GM12878 (cell line): Measurements from ENCODE around the gene DAGLA. TPM values are rescaled to one million over a fixed set of nuclear protein-coding genes. Genes with fewer than 3 reads are reported as not detected.

ENCODE experiments used
- ATAC-seq: fragments of 200-7000 bp; cut with Tn5 transposase; 3 replicates; pipeline ENCODE4 v1.9.1; 2020; ENCODE audit warnings: mild to moderate bottlenecking, moderate library complexity
- BruUV-seq: library from RNA; stranded (reverse); fragments of 400-500 nt; replicated peaks from 2 replicates; lab custom pipeline; 2021; lab: Mats Ljungman, UMichigan
- CTCF ChIA-PET: fragments of 300-600 bp; sonication (Branson Sonifier 250); formaldehyde crosslinking; extraction: SDS; loops from one replicate; lab custom pipeline; 2021; ENCODE audit warnings: inconsistent platforms; lab: Yijun Ruan, JAX
- POLR2A ChIA-PET: fragments of 350-600 bp; formaldehyde crosslinking; extraction: SDS; loops from one replicate; lab custom pipeline; 2021; ENCODE audit warnings: inconsistent platforms; lab: Charles Lee
- RAD21 ChIA-PET: fragments of 300-600 bp; sonication (Branson Sonifier 250); formaldehyde crosslinking; loops from one replicate; lab custom pipeline; 2023; ENCODE audit warnings: antibody characterized with exemption; ENCODE audit not compliant: unreplicated experiment; lab: Charles Lee
- SMC1A ChIA-PET: fragments of 300-600 bp; sonication (Branson Sonifier 250); formaldehyde crosslinking; loops from one replicate; lab custom pipeline; 2023; ENCODE audit not compliant: unreplicated experiment, uncharacterized antibody; lab: Charles Lee
- DNase-seq: peaks from one replicate; pipeline ENCODE4 v3.0.0-alpha.2; 2011; ENCODE audit warnings: low read depth, low spot score
- FAIRE-seq: peaks from 3 replicates; lab custom pipeline; 2011; peaks lifted over from hg19 to GRCh38; lab: Jason Lieb, UNC
- H2AFZ ChIP-seq: 2 replicates; pipeline ENCODE4 v1.6.0; 2011; ENCODE audit warnings: low read depth, low read length, control low read depth; ENCODE audit not compliant: control insufficient read depth
- H3K27ac ChIP-seq: 2 replicates; pipeline ENCODE4 v1.5.1; 2011; ENCODE audit warnings: control low read depth; ENCODE audit not compliant: control insufficient read depth, insufficient read depth
- H3K27me3 ChIP-seq, 2 experiments: replicated peaks in 1 of 2; 2 replicates each; pipeline versions ENCODE4 v1.6.0 to v1.6.1; 2011; ENCODE audit warnings: low read length in 1 of 2; ENCODE audit not compliant: control insufficient read depth in 2 of 2, insufficient read depth in 2 of 2
- H3K36me3 ChIP-seq, 2 experiments: 2 replicates each; pipeline ENCODE4 v1.5.1; 2011; ENCODE audit warnings: low read length in 1 of 2; ENCODE audit not compliant: control insufficient read depth in 2 of 2, insufficient read depth in 2 of 2
- H3K4me1 ChIP-seq: 2 replicates; pipeline ENCODE4 v1.6.1; 2011; ENCODE audit warnings: mild to moderate bottlenecking, low read length, moderate library complexity, mixed read lengths; ENCODE audit not compliant: control insufficient read depth, insufficient read depth
- H3K4me2 ChIP-seq: 2 replicates; pipeline ENCODE4 v1.6.0; 2011; ENCODE audit warnings: control low read depth; ENCODE audit not compliant: control insufficient read depth, insufficient read depth
- H3K4me3 ChIP-seq: fragments of 200-600 bp; sonication (generic); 2 replicates; pipeline ENCODE4 v1.5.1; 2016
- H3K79me2 ChIP-seq: 2 replicates; pipeline ENCODE4 v1.6.0; 2011; ENCODE audit warnings: low read length; ENCODE audit not compliant: control insufficient read depth, insufficient read depth
- H3K9ac ChIP-seq: 2 replicates; pipeline ENCODE4 v1.8.0; 2011; ENCODE audit warnings: low read length, control low read depth, mixed read lengths; ENCODE audit not compliant: control insufficient read depth, insufficient read depth
- H3K9me3 ChIP-seq: replicated peaks from 3 replicates; pipeline ENCODE4 v1.5.1; 2011; ENCODE audit warnings: mild to moderate bottlenecking, low read length; ENCODE audit not compliant: control insufficient read depth, insufficient read depth
- H4K20me1 ChIP-seq: 2 replicates; pipeline ENCODE4 v1.6.0; 2011; ENCODE audit not compliant: control insufficient read depth, insufficient read depth
- BHLHE40 ChIP-seq, 2 experiments: fragments of 450-650 bp in 1 of 2; IDR thresholded peaks; 2 replicates each; pipeline ENCODE4 v1.6.1; 2011 to 2017; ENCODE audit warnings: low read depth in 2 of 2, borderline replicate concordance in 1 of 2, improper control_type of control experiment in 1 of 2, low read length in 1 of 2, mild to moderate bottlenecking in 1 of 2
- DPF2 ChIP-seq: fragments of 450-650 bp; IDR thresholded peaks from 2 replicates; pipeline ENCODE4 v1.6.1; 2017; ENCODE audit warnings: mild to moderate bottlenecking
- EP300 ChIP-seq, 2 experiments: fragments of 150-350 bp in 1 of 2; IDR thresholded peaks; 2 replicates each; pipeline ENCODE4 v1.6.1; 2011 to 2012; ENCODE audit warnings: low read depth in 2 of 2, low read length in 2 of 2, borderline replicate concordance in 1 of 2, improper control_type of control experiment in 1 of 2, inconsistent platforms in 1 of 2; ENCODE audit not compliant: control insufficient read depth in 1 of 2
- MTA2 ChIP-seq: fragments of 450-650 bp; IDR thresholded peaks from 2 replicates; pipeline ENCODE4 v1.6.1; 2016; ENCODE audit warnings: low read depth, mild to moderate bottlenecking, moderate library complexity
- PAX5 ChIP-seq: IDR thresholded peaks from 2 replicates; pipeline ENCODE4 v1.6.1; 2011; ENCODE audit warnings: low read depth, low read length, borderline replicate concordance
- RB1 ChIP-seq: fragments of 450-650 bp; formaldehyde crosslinking; IDR thresholded peaks from 2 replicates; pipeline ENCODE4 v1.6.1; 2017; ENCODE audit warnings: mild to moderate bottlenecking, borderline replicate concordance
- RUNX3 ChIP-seq: IDR thresholded peaks from 2 replicates; pipeline ENCODE4 v1.6.1; 2012; ENCODE audit warnings: low read length, inconsistent platforms
- WGBS: methylation state at CpG from one replicate; pipeline ENCODE4 v1.1.6; 2016; ENCODE audit warnings: low lambda C conversion rate; ENCODE audit not compliant: insufficient replicate concordance, insufficient coverage; ENCODE audit errors: missing lambda C conversion rate; 5-methylcytosine and 5-hydroxymethylcytosine counted together
- in situ Hi-C: fragments of 300-500 bp; cut with MboI; formaldehyde crosslinking; loops from 9 replicates; pipeline ENCODE4 v1.14.3; 2018; ENCODE audit warnings: mixed read lengths
- intact Hi-C: fragments of 100-400 bp; cut with micrococcal nuclease; formaldehyde crosslinking; loops from one replicate; pipeline ENCODE4 v1.14.2; 2022; ENCODE audit not compliant: unreplicated experiment
- polyA plus RNA-seq, 11 experiments: library from polyadenylated mRNA; depleted of rRNA in 4 of 11; unstranded in 6 of 11; stranded (reverse) in 5 of 11; fragments of >200 nt; fragmentation: Nextera tagmentation in 4 of 11; fragmentation: Illumina TruSeq in 1 of 11; extraction: Ambion mirVana in 4 of 11; extraction: Trizol in 1 of 11; gene quantifications; 1 replicate in 1 of 11; 2 replicates in 10 of 11; pipeline versions ENCODE4 v1.2.1 to v1.2.3, GENCODE V29; 2011 to 2016; ENCODE audit warnings: inconsistent platforms in 2 of 11, missing spikeins in 2 of 11, low read depth in 1 of 11
- total RNA-seq, 4 experiments: library from RNA; depleted of rRNA in 3 of 4; stranded (reverse); fragments of >200 nt in 3 of 4; fragmentation: Illumina TruSeq in 1 of 4; extraction: Trizol in 1 of 4; gene quantifications; 2 replicates each; pipeline versions ENCODE4 v1.2.1 to v1.2.3, GENCODE V29; 2013 to 2021
- TF ChIP-seq, protein P1 (sequence below), 3 experiments: IDR thresholded peaks in 2 of 3; conservative IDR thresholded peaks in 1 of 3; 2 replicates each; pipeline ENCODE4 v1.5.1; 2011; ENCODE audit warnings: low read depth in 3 of 3, low read length in 3 of 3, mild to moderate bottlenecking in 3 of 3, control low read depth in 2 of 3, moderate library complexity in 2 of 3, inconsistent platforms in 1 of 3, mixed read lengths in 1 of 3; ENCODE audit not compliant: control insufficient read depth in 2 of 3, insufficient read depth in 1 of 3; ENCODE audit errors: extremely low read depth in 1 of 3
- TF ChIP-seq, protein P2 (sequence below): fragments of 450-650 bp; IDR thresholded peaks from 2 replicates; pipeline ENCODE4 v1.6.1; 2017; ENCODE audit warnings: low read depth, mild to moderate bottlenecking, moderate library complexity

The DAGLA gene
- total and polyA plus RNA-seq, 10 of the 15 experiments (the other 5 are each of a cell fraction or from before 2014, with no cell fraction given): 0.05 TPM; not detected in 9

DNA sequence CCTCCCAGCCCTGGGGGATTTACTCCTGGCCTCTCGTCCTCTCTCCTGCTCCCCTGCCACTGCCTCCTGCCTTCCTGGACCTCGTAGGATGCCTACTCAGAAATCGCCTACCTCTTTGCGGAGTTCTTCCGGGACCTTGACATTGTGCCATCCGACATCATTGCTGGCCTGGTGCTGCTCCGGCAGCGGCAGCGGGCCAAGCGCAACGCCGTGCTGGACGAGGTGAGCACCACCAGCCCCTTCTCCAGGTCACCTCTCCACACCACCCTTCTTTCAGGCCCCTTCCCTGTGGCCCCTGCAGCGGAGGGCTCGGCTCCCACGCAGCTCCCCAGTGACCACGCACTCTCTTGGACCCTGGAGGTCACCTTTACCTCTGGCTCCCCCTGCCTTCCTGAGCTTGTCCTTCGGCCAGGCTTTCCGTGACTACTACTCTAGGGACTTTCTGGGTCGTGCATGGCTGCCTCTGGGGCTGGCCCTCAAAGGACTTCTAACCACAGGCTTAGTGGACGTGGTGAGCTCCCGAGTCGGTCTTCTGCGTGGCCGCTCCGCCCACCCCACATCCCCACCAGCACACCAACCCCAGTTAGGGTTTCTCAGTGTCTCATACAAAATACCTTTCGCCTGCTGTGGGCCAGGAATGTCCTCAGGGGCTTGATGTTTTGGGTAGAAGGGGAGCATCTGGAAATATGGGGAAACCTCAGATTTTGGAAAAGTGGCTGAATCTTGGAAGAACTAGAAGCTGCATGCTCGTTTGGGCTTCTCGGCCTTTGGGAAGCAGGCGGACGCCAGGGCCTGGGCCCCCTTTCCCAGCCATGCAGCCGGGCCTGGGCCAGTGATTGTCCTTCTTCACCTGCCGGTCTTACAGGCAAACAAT is 48.1 kb downstream of the DAGLA start:
- ChIA-PET POLR2A (no interaction called here), SMC1A (no interaction called here), CTCF (interaction anchor here (0.8 to 1.1 kb wide), 3 partner anchors 9 to 250 kb away, joined by 3 to 4 read pairs (median 4); no protein-coding TSS in a partner anchor), RAD21 (interaction anchor here (0.8 kb wide), 1 partner anchor 49 kb away, joined by 3 read pairs; no protein-coding TSS in a partner anchor)
- BruUV-seq: no TSS peak
- TF ChIP-seq MTA2 (0 out of 2 replicates have a peak, but pooled peaks have one; percentile 18), DPF2 (no peak), PAX5 (peak; percentile 96), RUNX3 (peak; percentile 41), EP300 (IDR thresholded peaks at IDR 0.05; ENCODE audit: borderline replicate concordance in 1 of 2, control insufficient read depth in 1 of 2, low read depth in 2 of 2, low read length in 2 of 2) (peak in 1 of 2 experiments; percentile 23; a peak in 1 of 4 replicates), BHLHE40 (IDR thresholded peaks at IDR 0.05; ENCODE audit: borderline replicate concordance in 1 of 2, low read depth in 2 of 2, low read length in 1 of 2) (no peak), RB1 (no peak)
- TF ChIP-seq, protein P1, sequence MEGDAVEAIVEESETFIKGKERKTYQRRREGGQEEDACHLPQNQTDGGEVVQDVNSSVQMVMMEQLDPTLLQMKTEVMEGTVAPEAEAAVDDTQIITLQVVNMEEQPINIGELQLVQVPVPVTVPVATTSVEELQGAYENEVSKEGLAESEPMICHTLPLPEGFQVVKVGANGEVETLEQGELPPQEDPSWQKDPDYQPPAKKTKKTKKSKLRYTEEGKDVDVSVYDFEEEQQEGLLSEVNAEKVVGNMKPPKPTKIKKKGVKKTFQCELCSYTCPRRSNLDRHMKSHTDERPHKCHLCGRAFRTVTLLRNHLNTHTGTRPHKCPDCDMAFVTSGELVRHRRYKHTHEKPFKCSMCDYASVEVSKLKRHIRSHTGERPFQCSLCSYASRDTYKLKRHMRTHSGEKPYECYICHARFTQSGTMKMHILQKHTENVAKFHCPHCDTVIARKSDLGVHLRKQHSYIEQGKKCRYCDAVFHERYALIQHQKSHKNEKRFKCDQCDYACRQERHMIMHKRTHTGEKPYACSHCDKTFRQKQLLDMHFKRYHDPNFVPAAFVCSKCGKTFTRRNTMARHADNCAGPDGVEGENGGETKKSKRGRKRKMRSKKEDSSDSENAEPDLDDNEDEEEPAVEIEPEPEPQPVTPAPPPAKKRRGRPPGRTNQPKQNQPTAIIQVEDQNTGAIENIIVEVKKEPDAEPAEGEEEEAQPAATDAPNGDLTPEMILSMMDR (IDR thresholded peaks at IDR 0.05 in 2 of 3, conservative IDR thresholded peaks at IDR 0.05 in 1 of 3; ENCODE audit: control insufficient read depth in 2 of 3, extremely low read depth in 1 of 3, insufficient read depth in 1 of 3, low read depth in 3 of 3, low read length in 3 of 3): peak in 1 of 3 experiments; percentile 29; a peak in 1 of 6 replicates
- TF ChIP-seq, protein P2, sequence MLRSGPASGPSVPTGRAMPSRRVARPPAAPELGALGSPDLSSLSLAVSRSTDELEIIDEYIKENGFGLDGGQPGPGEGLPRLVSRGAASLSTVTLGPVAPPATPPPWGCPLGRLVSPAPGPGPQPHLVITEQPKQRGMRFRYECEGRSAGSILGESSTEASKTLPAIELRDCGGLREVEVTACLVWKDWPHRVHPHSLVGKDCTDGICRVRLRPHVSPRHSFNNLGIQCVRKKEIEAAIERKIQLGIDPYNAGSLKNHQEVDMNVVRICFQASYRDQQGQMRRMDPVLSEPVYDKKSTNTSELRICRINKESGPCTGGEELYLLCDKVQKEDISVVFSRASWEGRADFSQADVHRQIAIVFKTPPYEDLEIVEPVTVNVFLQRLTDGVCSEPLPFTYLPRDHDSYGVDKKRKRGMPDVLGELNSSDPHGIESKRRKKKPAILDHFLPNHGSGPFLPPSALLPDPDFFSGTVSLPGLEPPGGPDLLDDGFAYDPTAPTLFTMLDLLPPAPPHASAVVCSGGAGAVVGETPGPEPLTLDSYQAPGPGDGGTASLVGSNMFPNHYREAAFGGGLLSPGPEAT: peak; percentile 57; the same call in 1 of the 2 replicates
- Histone ChIP-seq H4K20me1 (no peaks in the 10 kb centered on the region), H2AFZ (no peak overlapping the region), H3K79me2 (no peaks in the 10 kb centered on the region), H3K27ac (no peak overlapping the region), H3K4me3 (no peak overlapping the region), H3K27me3 (no peaks in the 10 kb centered on the region), H3K9me3 (no peaks in the 10 kb centered on the region), H3K9ac (no peak overlapping the region), H3K4me1 (no peaks in the 10 kb centered on the region), H3K4me2 (no peak overlapping the region), H3K36me3 (no peaks in the 10 kb centered on the region)
- DNase-seq (no peak), ATAC-seq (peak; percentile 79), FAIRE-seq (no peak)
- WGBS: 35% methylated on average over 33 of the region's 33 CpGs
- in situ Hi-C loops: no loop called here
- intact Hi-C loops: no loop called here
